Smooth muscle cell (in vitro differentiated cells): ENCODE results near the gene TPSD1. TPM values are rescaled to one million over a fixed set of nuclear protein-coding genes. Genes with fewer than 3 reads are reported as not detected.

ENCODE experiments used
- DNase-seq: peaks from one replicate; lab custom pipeline; 2025; ENCODE audit not compliant: unreplicated experiment; lab: John Stamatoyannopoulos, UW
- H2AFZ ChIP-seq: fragments of 200-600 bp; sonication (generic); 2 replicates; pipeline ENCODE4 v1.6.0; 2016; ENCODE audit warnings: antibody characterized with exemption, low read depth, mild to moderate bottlenecking
- H3F3A ChIP-seq: fragments of 200-600 bp; sonication (generic); 2 replicates; pipeline ENCODE4 v1.6.0; 2017; ENCODE audit warnings: antibody characterized with exemption, low read depth
- H3K27ac ChIP-seq: fragments of 200-600 bp; sonication (generic); 2 replicates; pipeline ENCODE4 v1.5.1; 2016; ENCODE audit warnings: low read depth, mild to moderate bottlenecking
- H3K27me3 ChIP-seq: fragments of 200-600 bp; sonication (generic); 2 replicates; pipeline ENCODE4 v1.6.1; 2016; ENCODE audit warnings: low read depth, mild to moderate bottlenecking
- H3K36me3 ChIP-seq: fragments of 200-600 bp; sonication (generic); 2 replicates; pipeline ENCODE4 v1.5.1; 2016; ENCODE audit warnings: low read depth
- H3K4me1 ChIP-seq: fragments of 200-600 bp; sonication (generic); 2 replicates; pipeline ENCODE4 v1.5.1; 2016; ENCODE audit warnings: low read depth
- H3K4me2 ChIP-seq: fragments of 200-600 bp; sonication (generic); 2 replicates; pipeline ENCODE4 v1.6.0; 2016; ENCODE audit warnings: mild to moderate bottlenecking
- H3K4me3 ChIP-seq: fragments of 200-600 bp; sonication (generic); 2 replicates; pipeline ENCODE4 v1.5.1; 2016; ENCODE audit warnings: mild to moderate bottlenecking
- H3K79me2 ChIP-seq: fragments of 200-600 bp; sonication (generic); 2 replicates; pipeline ENCODE4 v1.6.0; 2016; ENCODE audit warnings: low read depth, mild to moderate bottlenecking
- H3K9ac ChIP-seq: fragments of 200-600 bp; sonication (generic); 2 replicates; pipeline ENCODE4 v1.6.0; 2016; ENCODE audit warnings: low read depth
- H3K9me3 ChIP-seq: fragments of 200-600 bp; sonication (generic); replicated peaks from 2 replicates; pipeline ENCODE4 v1.5.1; 2016; ENCODE audit warnings: low read depth
- H4K20me1 ChIP-seq: fragments of 200-600 bp; sonication (generic); 2 replicates; pipeline ENCODE4 v1.6.0; 2016; ENCODE audit warnings: low read depth
- WGBS: methylation state at CpG from one replicate; pipeline ENCODE4 v1.1.7; 2016; ENCODE audit warnings: low lambda C conversion rate; 5-methylcytosine and 5-hydroxymethylcytosine counted together
- polyA plus RNA-seq: library from polyadenylated mRNA; unstranded; fragments of >200 nt; fragmentation: Nextera tagmentation; extraction: Ambion mirVana; gene quantifications from 2 replicates; pipeline ENCODE4 v1.2.1, GENCODE V29; 2016
- total RNA-seq: library from RNA; depleted of rRNA; stranded (reverse); fragments of >200 nt; gene quantifications from 2 replicates; pipeline ENCODE4 v1.2.3, GENCODE V29; 2014
- TF ChIP-seq, protein P1 (sequence below): fragments of 200-600 bp; sonication (generic); IDR thresholded peaks from 2 replicates; pipeline ENCODE4 v1.5.1; 2017; ENCODE audit warnings: borderline replicate concordance, mild to moderate bottlenecking, antibody characterized with exemption; ENCODE audit not compliant: insufficient read depth, poor library complexity, severe bottlenecking

The TPSD1 gene
- total and polyA plus RNA-seq, 2 experiments from 2014 or later, result not detected

GRCh38 chr16:1260101-1260680, 4.3 kb downstream of the TPSD1 start:
- Histone ChIP-seq H3K27ac (no peak overlapping the region), H3K4me2 (no peak overlapping the region), H3K4me3 (no peak overlapping the region), H3K27me3 (peaks cover 11% of the 10 kb centered on the region), H3F3A (no peaks in the 10 kb centered on the region), H3K36me3 (no peaks in the 10 kb centered on the region), H3K79me2 (no peaks in the 10 kb centered on the region), H3K4me1 (no peaks in the 10 kb centered on the region), H3K9me3 (no peaks in the 10 kb centered on the region), H3K9ac (no peak overlapping the region), H4K20me1 (no peaks in the 10 kb centered on the region), H2AFZ (no peak overlapping the region)
- no peak for DNase-seq
- TF ChIP-seq, protein P1, sequence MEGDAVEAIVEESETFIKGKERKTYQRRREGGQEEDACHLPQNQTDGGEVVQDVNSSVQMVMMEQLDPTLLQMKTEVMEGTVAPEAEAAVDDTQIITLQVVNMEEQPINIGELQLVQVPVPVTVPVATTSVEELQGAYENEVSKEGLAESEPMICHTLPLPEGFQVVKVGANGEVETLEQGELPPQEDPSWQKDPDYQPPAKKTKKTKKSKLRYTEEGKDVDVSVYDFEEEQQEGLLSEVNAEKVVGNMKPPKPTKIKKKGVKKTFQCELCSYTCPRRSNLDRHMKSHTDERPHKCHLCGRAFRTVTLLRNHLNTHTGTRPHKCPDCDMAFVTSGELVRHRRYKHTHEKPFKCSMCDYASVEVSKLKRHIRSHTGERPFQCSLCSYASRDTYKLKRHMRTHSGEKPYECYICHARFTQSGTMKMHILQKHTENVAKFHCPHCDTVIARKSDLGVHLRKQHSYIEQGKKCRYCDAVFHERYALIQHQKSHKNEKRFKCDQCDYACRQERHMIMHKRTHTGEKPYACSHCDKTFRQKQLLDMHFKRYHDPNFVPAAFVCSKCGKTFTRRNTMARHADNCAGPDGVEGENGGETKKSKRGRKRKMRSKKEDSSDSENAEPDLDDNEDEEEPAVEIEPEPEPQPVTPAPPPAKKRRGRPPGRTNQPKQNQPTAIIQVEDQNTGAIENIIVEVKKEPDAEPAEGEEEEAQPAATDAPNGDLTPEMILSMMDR, result no peak
- WGBS, result 92% methylated on average over 32 of the region's 36 CpGs

DNA sequence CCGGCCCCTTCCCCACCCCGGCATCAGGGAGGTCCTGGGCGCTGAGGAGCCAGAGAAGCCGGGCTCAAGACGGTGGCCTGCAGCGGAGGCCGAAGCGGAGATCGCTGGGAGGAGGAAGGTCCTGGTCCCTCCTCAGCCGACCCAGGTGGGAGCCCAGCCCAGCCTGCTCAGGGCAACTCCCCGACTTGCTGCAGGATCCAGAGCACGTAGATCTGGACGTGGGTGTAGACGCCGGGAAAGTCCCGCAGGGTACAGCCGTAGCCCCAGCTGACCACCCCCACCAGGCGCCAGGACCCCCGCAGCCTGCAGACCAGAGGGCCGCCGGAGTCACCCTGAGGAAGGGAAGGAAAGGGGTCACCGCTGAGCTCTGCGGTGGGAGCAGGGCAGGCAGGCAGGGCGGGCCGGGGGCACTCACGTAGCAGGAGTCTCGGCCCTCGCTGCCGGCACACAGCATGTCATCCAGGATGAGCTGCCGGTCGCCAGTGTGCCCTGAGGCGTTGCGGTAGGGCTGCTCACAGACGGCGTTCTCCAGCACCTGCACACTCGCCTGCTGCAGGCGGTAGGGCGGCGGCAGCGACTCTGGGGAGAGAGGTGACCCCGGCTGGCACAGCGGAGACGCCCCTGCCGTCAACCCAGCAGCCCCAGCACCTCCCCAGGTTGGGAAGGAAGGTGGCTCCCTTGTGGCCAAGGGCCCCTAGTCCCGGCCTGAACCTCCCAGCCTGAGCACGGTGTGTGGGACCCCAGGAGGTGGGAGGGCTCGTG, 5.4 kb downstream of the TPSD1 start:
- no peak overlapping the region for H3K4me2 ChIP-seq

DNA sequence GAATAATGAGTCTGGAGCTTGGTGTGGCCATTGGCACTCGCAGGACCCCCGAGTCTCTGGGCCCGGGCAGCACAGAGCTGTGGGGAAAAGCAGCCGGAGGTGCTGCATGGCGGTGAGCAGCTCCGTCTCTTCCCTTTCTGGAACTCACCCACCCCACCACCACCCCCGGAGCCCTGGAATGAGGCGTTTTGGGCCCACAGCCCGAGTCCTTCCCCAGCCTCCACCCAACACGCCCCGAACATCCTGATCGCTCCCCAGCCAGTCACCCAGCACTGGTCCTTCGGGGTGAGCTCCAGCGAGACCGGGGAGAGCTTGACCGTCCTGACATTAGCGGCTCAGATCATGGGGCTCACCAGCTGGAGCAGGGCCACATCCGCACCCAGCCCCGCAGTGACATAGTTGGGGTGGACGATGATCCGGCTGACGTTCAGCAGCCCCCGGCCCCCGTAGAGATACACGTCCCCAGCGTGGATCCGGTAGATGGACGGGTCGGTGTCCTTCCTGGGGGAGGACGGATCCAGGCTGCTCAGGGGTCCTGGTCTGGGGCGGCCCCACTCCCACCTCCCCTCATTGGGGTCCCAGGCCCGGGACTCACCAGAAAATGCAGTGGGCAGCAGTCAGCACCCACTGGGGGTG, 6.5 kb downstream of the TPSD1 start:
- Histone ChIP-seq H3K9ac (no peak overlapping the region), H3K36me3 (no peaks in the 10 kb centered on the region), H3K9me3 (no peaks in the 10 kb centered on the region), H3K27ac (no peak overlapping the region), H3K4me1 (no peaks in the 10 kb centered on the region), H3K4me2 (no peak overlapping the region), H3K79me2 (no peaks in the 10 kb centered on the region), H3K4me3 (no peak overlapping the region), H3K27me3 (peaks cover 11% of the 10 kb centered on the region), H2AFZ (no peak overlapping the region), H4K20me1 (no peaks in the 10 kb centered on the region), H3F3A (no peaks in the 10 kb centered on the region)
- TF ChIP-seq, protein P1, result no peak
- 95% methylated on average over 27 of the region's 32 CpGs for WGBS
- DNase-seq, result no peak

More for the DNA sequence above, 5.4 kb downstream of the TPSD1 start:
- TF ChIP-seq, protein P1, result no peak
- H3K27me3 ChIP-seq, result peaks cover 11% of the 10 kb centered on the region
- H3K36me3 ChIP-seq, result no peaks in the 10 kb centered on the region
- no peaks in the 10 kb centered on the region for H3K79me2 ChIP-seq
- H3K4me3 ChIP-seq, result no peak overlapping the region
- H3F3A ChIP-seq, result no peaks in the 10 kb centered on the region
- no peaks in the 10 kb centered on the region for H3K9me3 ChIP-seq
- H3K9ac ChIP-seq, result no peak overlapping the region
- H2AFZ ChIP-seq, result no peak overlapping the region
- no peak overlapping the region for H3K27ac ChIP-seq
- H3K4me1 ChIP-seq, result no peaks in the 10 kb centered on the region
- 66% methylated on average over 45 of the region's 47 CpGs for WGBS
- no peak for DNase-seq
- no peaks in the 10 kb centered on the region for H4K20me1 ChIP-seq
